ENCODE data around the gene COG1.

COG1 gene

DNA sequence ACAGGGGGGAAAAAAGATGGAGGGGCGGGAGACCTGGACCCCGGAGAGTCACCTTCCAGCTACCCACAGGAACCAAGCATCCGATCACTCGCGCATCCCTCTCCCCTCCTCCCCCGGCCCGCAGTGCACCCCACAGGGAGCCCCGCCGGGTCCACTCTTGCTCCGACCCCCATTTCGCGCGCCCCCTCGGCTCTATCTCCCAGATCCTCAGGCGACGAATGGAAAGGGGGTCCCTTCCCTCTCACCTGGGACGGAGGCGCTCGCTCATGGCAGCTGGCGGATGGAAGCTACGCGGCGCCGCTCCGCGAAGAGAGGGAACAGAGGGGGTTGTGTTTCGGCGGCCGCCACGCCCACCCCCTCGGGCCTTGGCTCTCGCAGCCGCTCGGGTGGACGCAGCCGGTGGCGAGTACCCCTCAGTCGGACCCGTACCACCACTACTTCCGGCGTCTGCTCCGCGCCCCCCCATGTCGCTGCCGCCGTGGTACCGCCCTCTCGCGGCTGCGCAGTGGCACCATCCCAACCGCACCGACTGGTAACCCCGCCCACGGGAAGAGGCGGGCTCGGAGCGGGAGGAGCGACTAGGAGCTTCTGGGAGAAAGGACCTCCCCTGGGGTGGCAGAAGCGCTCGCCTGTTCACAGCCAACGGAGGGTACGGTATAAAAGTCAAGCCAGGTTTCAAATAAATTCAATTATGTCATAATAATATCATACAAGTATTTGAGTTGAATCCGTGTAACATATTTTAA, 39.2 kb downstream of the COG1 start:
- peak; percentile 91 to 96 (median 93) for DNase-seq

DNA sequence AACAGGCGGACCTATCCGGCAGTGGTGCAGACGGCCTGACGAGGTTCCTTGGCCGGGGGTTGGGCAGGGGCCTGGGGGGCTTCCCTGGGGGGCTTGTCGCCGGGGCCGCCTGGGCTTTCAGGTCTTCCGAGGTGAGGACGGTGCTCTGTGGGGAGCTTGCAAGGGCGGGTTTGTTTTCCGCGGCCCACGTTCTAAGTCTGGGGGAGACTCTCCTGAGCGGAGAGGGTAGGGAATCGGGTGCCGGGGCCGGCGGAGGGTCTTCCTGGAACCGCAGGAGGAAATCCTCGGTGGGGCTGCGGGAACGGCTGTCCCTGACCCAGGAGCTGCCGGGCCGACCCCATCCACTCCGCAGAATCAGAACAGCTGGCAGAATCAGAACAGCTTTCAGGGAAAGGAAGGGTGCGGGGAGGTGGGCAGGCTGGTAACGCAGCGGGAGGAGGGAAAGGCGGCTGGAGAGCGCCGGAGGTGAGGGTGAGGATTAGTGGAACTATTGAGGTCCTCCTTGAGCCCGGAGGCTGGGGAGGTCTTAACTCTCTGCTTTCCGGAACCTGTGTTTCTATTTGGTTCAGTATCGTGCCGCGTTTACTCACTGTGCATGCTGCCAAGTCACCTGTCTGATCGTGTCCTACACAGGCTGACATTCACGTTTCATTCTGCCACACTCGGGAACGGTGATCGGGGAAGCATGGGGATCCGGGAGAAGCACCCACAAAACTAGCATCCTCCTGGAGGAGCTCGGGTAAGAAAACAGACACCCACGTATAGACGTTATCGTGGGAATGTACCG, 39.9 kb downstream of the COG1 start:
- DNase-seq, result peak in 2 of 6 experiments; percentile 43 to 53

DNA sequence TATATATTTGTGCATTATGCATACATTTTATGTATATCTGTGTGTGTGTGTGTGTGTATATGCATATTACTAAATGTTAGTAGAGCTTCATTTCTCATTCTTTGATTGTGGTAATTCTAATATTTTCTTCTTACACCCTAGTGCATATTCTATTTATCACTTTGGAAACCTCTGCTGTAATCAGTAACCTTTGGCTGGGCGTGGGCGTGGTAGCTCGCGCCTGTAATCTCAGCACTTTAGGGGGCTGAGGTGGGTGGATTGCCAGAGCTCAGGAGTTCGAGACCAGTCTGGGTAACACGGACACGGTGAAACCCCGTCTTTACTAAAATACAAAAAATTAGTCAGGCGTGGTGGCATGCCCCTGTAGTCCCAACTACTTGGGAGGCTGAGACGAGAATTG, 41.9 kb downstream of the COG1 start:
- no peak for DNase-seq

DNA sequence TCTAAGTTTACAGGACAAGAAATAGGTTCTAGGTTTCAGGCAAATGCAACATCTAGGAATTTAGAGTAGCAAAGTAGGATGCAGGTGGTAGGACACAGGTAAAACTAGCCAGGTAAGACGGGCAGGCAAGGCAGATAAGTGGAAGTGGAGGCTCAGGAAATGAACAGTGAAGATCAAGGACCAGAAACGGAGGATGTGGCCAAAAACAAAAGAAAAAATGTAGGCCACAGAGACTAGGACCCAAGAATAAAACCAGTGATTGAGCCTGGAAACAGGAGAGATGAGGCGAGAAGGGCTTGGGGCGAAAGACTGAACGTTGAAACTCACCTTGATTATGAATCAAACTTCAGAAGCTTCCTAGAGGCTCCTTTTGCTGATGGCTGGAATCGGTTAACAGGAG, 44.9 kb downstream of the COG1 start:
- peak in 1 of 6 experiments; percentile 16 for DNase-seq

DNA sequence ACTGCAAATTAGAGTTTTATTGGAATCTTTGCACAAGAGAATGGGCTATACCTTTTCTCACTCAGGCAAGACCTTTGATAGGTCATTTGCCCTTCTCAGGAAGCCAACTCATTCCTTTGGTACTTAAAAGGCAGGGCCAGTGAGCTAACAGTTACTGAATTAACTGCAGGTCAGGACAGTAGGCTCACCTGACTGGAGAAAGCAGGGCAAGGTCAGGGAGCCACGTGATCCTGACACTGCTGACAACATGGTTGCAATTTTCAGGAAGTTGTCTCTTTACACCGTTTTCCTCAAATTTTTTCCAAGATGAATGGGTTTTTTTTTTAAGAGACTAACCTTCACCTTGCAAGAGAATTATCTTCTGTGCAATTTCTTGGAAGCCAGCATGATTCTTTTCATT, 47.7 kb downstream of the COG1 start:
- no peak for DNase-seq

DNA sequence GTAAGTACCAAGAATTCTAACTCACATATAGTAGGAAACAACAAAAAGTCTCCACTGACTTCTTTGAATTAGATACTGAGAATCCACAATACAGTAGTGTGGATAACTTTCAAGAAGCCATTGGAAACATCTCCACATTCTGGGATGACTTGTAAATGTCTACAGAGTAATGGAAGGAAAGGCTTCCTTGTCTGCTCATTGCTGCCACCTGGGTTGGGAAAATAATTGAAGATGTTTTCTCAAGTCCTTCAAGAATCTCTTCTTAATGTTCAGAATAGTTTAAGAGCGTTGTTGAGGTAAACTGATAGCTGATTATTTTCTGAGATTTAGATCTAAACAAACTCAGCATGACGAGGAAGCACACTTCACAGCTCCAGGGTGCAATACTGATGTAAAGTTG, 54.9 kb downstream of the COG1 start:
- no peak for DNase-seq

DNA sequence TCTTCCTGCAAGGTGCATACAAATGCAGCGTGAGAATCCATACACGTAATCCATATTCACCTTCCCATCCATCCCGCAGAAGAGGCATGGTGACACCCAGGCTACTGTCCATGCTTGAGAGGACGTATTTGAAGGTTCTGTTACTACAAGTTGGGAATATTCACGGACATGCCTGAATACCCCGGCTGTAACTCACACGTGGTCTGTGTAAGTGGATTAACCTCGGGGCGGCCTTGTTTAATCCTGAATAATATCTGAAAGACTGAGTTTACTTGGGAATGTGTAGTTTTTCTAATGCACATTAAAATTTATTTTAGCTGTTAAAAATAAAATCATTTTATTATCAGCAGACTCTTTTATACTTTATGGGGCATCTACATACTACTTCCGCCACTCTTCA, 55.7 kb downstream of the COG1 start:
- DNase-seq, result no peak

DNA sequence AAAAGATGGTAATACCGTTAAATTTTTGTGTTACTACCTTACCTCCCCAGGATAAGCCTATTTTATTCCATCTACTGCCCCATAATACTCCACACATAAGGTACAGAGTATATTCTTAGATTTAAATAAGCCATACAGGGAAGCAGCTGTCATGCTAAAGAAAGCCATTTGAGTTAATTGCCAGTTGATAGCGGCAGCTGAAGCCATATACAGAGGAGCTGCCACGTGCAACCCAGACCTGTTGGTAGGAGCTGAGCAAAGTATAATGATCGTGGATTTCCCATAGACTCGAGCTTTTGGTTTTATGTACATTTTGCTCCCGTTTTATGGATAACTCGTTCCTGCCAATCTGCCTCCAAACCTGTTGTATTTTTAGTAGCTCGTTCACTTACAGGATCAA, 56.8 kb downstream of the COG1 start:
- no peak for DNase-seq

DNA sequence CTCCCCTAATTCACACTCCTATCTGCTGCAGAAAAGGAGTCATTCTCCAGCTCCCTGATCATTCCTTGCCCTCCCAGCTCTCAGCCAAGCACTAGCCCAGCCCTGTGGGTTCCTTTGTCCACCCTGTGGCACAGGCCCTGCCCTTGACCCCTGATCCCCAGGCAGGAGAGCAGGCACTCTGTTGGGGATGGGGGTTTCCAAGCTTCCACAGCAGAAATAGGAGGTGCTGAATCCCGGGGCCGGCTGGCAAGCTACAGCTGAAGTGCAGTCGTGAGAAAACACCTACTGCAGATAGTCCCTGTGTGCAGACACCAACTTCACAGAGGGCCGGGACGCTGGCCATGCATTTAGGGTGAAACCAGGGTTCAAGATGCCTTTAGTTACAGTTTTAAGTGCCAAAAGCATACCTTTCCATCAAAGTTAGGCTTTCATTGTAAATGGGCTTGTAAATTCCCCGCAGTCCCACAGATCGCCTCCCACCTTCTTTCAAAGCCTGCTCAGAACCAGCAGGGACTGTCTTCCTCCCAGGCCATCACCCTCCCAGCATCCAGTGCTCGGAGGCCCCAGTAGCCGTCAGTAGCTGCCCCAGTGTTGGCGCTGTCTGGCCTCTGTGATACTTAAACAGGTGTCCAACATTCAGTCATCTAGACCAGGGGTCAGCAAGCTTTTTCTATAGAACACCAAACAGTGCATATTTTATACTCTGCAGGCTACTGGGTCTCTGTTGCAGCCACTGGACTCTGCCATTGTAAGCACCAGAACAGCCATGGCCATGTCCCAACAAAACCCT, 58.2 kb downstream of the COG1 start:
- no peak for DNase-seq

DNA sequence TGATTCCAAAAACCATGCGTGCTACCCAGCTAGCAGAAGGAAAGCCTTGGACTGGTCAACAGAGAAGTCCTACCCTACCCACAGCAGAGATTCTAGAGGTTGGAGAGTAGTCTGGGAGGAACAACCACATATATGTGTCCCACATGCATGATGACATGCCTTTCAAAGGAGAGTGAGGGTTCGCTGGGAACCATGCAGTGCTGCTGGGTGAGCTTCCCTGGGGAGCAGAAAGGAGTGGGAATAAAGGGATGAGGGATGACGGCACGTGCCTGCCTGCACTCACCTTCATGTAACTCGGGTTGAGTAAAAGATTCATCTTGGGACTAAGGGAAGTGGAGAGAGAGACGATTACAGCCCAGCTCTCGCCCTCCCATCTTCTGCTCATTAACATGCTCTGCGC, 59.0 kb downstream of the COG1 start:
- no peak for DNase-seq

DNA sequence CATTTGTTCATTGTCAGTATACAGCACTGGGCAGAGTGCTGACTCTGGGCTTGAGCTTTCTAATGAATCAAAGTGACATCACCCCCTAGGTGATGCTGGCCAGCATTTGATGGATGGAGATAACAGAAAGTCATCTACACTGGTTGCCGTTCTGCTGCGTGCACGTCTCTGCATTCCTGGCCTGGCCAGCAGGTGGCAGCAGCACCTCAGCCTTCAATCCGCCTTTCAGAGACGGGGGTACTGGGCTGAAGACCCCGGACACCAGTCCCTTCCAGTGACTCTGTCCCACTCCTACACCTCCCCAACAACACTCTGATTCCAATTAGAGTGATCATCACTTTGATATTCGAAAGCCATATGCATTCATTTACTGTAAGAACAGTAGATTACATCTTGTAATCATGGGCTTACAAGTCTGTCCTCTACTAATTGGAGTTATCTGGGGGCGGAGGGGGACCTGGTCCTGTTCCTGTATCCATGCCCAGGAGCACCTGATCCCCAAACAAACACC, 62.9 kb downstream of the COG1 start:
- peak; percentile 4 to 65 (median 36) for DNase-seq

DNA sequence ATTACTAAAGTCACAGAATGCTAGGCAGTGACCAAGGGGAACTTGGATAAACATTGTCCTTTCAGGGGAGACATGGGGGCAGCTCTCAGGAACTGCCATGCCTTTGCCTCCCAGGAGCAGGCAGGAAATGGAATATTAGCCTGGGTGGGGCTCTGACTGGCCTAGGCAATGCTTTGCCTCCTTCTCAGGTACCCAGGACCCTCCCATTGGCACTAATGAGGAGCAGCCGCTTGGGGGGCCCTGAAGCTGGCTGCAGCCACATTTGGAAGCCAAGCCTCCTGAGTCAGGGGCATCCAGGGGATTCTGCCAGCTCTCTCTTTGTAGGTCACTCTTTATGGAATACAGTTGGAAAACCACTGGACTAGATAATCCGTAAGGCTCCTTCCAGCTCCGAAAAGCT, 63.4 kb downstream of the COG1 start:
- DNase-seq, result no peak

DNA sequence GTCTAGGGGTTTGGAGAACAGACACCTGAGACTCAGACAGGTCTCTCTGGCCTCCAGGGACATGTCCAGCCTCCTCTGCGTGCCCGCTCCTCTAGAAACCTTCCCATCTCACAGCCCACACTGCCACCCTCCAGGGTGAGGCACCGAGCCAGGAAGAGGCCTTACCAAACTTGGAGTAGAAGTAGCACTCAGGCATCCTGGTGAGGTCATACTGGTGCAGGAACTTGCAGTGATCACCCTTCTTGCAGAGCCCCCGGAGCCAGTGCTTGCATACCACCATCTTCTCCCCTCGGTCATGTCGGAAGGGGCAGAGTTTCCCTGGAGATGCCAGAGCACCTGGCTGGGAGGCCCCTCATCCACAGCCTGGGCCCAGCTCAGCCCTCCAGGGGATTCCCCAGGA, 64.7 kb downstream of the COG1 start:
- DNase-seq, result no peak
